K562 (cell line): Measurements from ENCODE around the gene SYF2. TPM values are rescaled to one million over a fixed set of nuclear protein-coding genes. Genes with fewer than 3 reads are reported as not detected.

Source experiments
- BMI1 ChIP-seq: fragments of 150-350 bp; IDR thresholded peaks from 2 replicates; pipeline ENCODE4 v1.6.1; 2014; ENCODE audit warnings: low read length
- CREB1 ChIP-seq, 2 experiments: sonication (generic) in 1 of 2; formaldehyde crosslinking in 1 of 2; IDR thresholded peaks; 2 replicates each; pipeline versions ENCODE4 v1.6.1 to v1.8.0; 2012 to 2022; ENCODE audit warnings: inconsistent platforms in 1 of 2, mild to moderate bottlenecking in 1 of 2, missing genetic modification reagents in 1 of 2, moderate library complexity in 1 of 2
- ESRRA ChIP-seq: fragments of 450-650 bp; IDR thresholded peaks from 2 replicates; pipeline ENCODE4 v1.6.1; 2014; ENCODE audit warnings: low read depth, mild to moderate bottlenecking, moderate library complexity, borderline replicate concordance
- GABPB2 ChIP-seq: fragments of 250-450 bp; sonication (Bioruptor Pico); conservative IDR thresholded peaks from 2 replicates; pipeline ENCODE4 v1.5.1; 2021; ENCODE audit warnings: mild to moderate bottlenecking
- HSF4 ChIP-seq: fragments of 250-450 bp; sonication (Bioruptor Pico); IDR thresholded peaks from 2 replicates; pipeline ENCODE4 v2.1.2; 2022; ENCODE audit warnings: mild to moderate bottlenecking, moderate library complexity, borderline replicate concordance
- IFI16 ChIP-seq: fragments of 250-450 bp; sonication (Bioruptor Pico); IDR thresholded peaks from 2 replicates; pipeline ENCODE4 v2.1.2; 2022; ENCODE audit warnings: mild to moderate bottlenecking, inconsistent platforms
- MTA3 ChIP-seq: fragments of 450-650 bp; formaldehyde crosslinking; IDR thresholded peaks from 2 replicates; pipeline ENCODE4 v1.6.1; 2017; ENCODE audit warnings: mild to moderate bottlenecking, borderline replicate concordance
- NFATC3 ChIP-seq: fragments of 450-650 bp; IDR thresholded peaks from 2 replicates; pipeline ENCODE4 v1.6.1; 2017; ENCODE audit warnings: mild to moderate bottlenecking
- PHF20 ChIP-seq: fragments of 450-650 bp; IDR thresholded peaks from 2 replicates; pipeline ENCODE4 v1.6.1; 2018; ENCODE audit not compliant: partially characterized antibody
- POLR2AphosphoS2 ChIP-seq: IDR thresholded peaks from 2 replicates; pipeline ENCODE4 v1.6.1; 2012; ENCODE audit warnings: low read length, improper control_type of control experiment
- RFX7 ChIP-seq: fragments of 250-450 bp; sonication (Bioruptor Pico); IDR thresholded peaks from 2 replicates; pipeline ENCODE4 v1.5.1; 2021; ENCODE audit warnings: mild to moderate bottlenecking
- TAF7 ChIP-seq: fragments of 450-650 bp; IDR thresholded peaks from 2 replicates; pipeline ENCODE4 v1.6.1; 2016; ENCODE audit warnings: missing genetic modification characterization, missing compliant biosample characterization
- TARDBP ChIP-seq: fragments of 450-650 bp; IDR thresholded peaks from 2 replicates; pipeline ENCODE4 v1.6.1; 2016
- ZNF445 ChIP-seq: fragments of 250-450 bp; sonication (Bioruptor Pico); IDR thresholded peaks from 2 replicates; pipeline ENCODE4 v1.4.0; 2020; ENCODE audit warnings: low read depth, mild to moderate bottlenecking, moderate library complexity
- ZSCAN32 ChIP-seq: fragments of 450-650 bp; formaldehyde crosslinking; IDR thresholded peaks from 2 replicates; pipeline ENCODE4 v1.4.0; 2020; ENCODE audit warnings: mild to moderate bottlenecking, moderate library complexity
- polyA plus RNA-seq, 8 experiments: library from polyadenylated mRNA; depleted of rRNA in 4 of 8; stranded (reverse) in 5 of 8; unstranded in 3 of 8; fragments of >200 nt; fragmentation: Nextera tagmentation in 2 of 8; fragmentation: Illumina TruSeq in 1 of 8; extraction: Ambion mirVana in 2 of 8; extraction: Trizol in 1 of 8; gene quantifications; 2 replicates each; pipeline versions ENCODE4 v1.2.1 to v1.2.3, GENCODE V29; 2011 to 2014; ENCODE audit warnings: inconsistent platforms in 1 of 8, missing spikeins in 1 of 8
- total RNA-seq, 7 experiments: library from RNA; depleted of rRNA in 6 of 7; stranded (reverse); fragments of >200 nt in 6 of 7; fragmentation: Illumina TruSeq in 2 of 7; extraction: Trizol in 2 of 7; gene quantifications; 2 replicates each; pipeline versions ENCODE4 v1.2.1 to v1.2.3, GENCODE V29; 2011 to 2021; ENCODE audit warnings: low replicate concordance in 1 of 7
- TF ChIP-seq, protein P1 (sequence below): fragments of 250-450 bp; sonication (Bioruptor Pico); IDR thresholded peaks from 2 replicates; pipeline ENCODE4 v1.8.0; 2021; ENCODE audit warnings: moderate library complexity, mild to moderate bottlenecking, inconsistent platforms
- TF ChIP-seq, protein P2 (sequence below): fragments of 450-650 bp; formaldehyde crosslinking; IDR thresholded peaks from 2 replicates; pipeline ENCODE4 v1.4.0; 2022; ENCODE audit warnings: missing genetic modification characterization
- TF ChIP-seq, protein P3 (sequence below): fragments of 450-650 bp; conservative IDR thresholded peaks from 2 replicates; pipeline ENCODE4 v1.6.1; 2016; ENCODE audit warnings: missing genetic modification characterization, low read depth, mild to moderate bottlenecking, control low read depth, missing compliant biosample characterization
- TF ChIP-seq, protein P4 (sequence below): fragments of 450-650 bp; formaldehyde crosslinking; IDR thresholded peaks from 2 replicates; pipeline ENCODE4 v1.4.0; 2020; ENCODE audit warnings: mild to moderate bottlenecking
- TF ChIP-seq, protein P5 (sequence below), 2 experiments: fragments of 150-350 bp in 1 of 2; IDR thresholded peaks; 2 replicates each; pipeline ENCODE4 v1.6.1; 2012 to 2016; ENCODE audit warnings: low read depth in 2 of 2, low read length in 2 of 2, mild to moderate bottlenecking in 1 of 2, moderate library complexity in 1 of 2

Gene SYF2
- total and polyA plus RNA-seq, 9 of the 15 experiments (the other 6 are each of a cell fraction or from before 2014, with no cell fraction given), result 20.9 to 69.0 (median 43.2) TPM

DNA sequence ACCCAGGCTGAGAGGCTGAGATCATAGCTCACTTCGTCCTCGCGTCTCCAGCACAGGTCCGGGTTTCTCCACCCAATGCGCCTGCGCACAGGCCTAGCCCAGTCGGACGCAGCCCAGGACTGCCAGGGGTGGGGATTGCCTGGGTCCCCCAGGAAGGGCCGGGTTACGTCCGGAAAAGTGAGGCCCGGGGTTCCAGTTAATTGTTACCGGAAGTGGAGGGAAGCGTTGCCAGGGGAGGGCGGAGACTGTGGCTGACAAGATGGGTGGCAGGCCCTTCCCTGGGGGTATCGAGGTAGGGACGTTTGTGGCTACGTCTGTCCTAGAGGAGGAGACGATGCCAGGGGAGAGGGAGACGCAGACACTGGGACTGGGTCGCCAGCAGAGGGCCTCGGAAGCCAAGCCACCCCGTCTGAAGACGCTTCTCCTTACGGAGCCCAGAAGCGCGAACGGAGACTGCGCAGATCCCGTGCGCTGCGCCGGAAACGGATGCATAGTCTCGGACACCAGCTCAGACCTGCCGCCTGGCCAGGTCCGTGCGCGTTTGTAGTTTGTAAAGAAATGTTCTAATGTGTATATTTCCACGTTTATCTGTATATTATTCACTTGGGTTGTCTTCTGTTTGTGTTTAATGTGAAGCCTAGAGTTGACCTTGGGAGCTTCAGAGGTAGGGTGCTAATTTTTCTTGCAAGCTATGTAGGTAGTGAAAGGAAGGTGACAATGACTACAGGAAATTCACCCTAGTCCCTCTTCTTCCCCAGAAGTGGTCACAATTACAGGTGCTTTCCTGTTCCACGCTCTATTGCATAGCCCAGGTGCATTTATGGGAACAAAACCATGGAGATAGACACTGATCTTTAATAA, 7.6 kb upstream of the SYF2 start (continued):
- TF ChIP-seq IFI16 (CRISPR knock-in tag) (0 out of 2 replicates have a peak, but pooled peaks have one; percentile 28), TARDBP (no peak), ESRRA (peak; percentile 74), NFATC3 (0 out of 2 replicates have a peak, but pooled peaks have one; percentile 42), ZSCAN32 (CRISPR knock-in tag) (0 out of 2 replicates have a peak, but pooled peaks have one; percentile 6), TAF7 (tag) (no peak), BMI1 (no peak), PHF20 (peak; percentile 75), MTA3 (peak; percentile 93), HSF4 (CRISPR knock-in tag) (0 out of 2 replicates have a peak, but pooled peaks have one; percentile 44), RFX7 (CRISPR knock-in tag) (no peak), GABPB2 (CRISPR knock-in tag) (no peak), CREB1 (IDR thresholded peaks at IDR 0.05) (peak; percentile 37; the same call in 1 of the 2 replicates), CREB1 (CRISPR knock-in tag; IDR thresholded peaks at IDR 0.05) (peak; percentile 76), POLR2AphosphoS2 (peak; percentile 97; the same call in 1 of the 2 replicates), ZNF445 (CRISPR knock-in tag) (no peak)
- TF ChIP-seq, protein P1, sequence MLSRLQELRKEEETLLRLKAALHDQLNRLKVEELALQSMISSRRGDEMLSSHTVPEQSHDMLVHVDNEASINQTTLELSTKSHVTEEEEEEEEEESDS (CRISPR knock-in tag), result no peak
- TF ChIP-seq, protein P2, sequence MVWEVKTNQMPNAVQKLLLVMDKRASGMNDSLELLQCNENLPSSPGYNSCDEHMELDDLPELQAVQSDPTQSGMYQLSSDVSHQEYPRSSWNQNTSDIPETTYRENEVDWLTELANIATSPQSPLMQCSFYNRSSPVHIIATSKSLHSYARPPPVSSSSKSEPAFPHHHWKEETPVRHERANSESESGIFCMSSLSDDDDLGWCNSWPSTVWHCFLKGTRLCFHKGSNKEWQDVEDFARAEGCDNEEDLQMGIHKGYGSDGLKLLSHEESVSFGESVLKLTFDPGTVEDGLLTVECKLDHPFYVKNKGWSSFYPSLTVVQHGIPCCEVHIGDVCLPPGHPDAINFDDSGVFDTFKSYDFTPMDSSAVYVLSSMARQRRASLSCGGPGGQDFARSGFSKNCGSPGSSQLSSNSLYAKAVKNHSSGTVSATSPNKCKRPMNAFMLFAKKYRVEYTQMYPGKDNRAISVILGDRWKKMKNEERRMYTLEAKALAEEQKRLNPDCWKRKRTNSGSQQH (CRISPR knock-in tag), result peak; percentile 90
- TF ChIP-seq, protein P3, sequence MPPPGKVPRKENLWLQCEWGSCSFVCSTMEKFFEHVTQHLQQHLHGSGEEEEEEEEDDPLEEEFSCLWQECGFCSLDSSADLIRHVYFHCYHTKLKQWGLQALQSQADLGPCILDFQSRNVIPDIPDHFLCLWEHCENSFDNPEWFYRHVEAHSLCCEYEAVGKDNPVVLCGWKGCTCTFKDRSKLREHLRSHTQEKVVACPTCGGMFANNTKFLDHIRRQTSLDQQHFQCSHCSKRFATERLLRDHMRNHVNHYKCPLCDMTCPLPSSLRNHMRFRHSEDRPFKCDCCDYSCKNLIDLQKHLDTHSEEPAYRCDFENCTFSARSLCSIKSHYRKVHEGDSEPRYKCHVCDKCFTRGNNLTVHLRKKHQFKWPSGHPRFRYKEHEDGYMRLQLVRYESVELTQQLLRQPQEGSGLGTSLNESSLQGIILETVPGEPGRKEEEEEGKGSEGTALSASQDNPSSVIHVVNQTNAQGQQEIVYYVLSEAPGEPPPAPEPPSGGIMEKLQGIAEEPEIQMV (tag), result peak; percentile 75
- TF ChIP-seq, protein P4, sequence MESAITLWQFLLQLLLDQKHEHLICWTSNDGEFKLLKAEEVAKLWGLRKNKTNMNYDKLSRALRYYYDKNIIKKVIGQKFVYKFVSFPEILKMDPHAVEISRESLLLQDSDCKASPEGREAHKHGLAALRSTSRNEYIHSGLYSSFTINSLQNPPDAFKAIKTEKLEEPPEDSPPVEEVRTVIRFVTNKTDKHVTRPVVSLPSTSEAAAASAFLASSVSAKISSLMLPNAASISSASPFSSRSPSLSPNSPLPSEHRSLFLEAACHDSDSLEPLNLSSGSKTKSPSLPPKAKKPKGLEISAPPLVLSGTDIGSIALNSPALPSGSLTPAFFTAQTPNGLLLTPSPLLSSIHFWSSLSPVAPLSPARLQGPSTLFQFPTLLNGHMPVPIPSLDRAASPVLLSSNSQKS (CRISPR knock-in tag), result peak; percentile 65; the same call in 1 of the 2 replicates
- TF ChIP-seq, protein P5, sequence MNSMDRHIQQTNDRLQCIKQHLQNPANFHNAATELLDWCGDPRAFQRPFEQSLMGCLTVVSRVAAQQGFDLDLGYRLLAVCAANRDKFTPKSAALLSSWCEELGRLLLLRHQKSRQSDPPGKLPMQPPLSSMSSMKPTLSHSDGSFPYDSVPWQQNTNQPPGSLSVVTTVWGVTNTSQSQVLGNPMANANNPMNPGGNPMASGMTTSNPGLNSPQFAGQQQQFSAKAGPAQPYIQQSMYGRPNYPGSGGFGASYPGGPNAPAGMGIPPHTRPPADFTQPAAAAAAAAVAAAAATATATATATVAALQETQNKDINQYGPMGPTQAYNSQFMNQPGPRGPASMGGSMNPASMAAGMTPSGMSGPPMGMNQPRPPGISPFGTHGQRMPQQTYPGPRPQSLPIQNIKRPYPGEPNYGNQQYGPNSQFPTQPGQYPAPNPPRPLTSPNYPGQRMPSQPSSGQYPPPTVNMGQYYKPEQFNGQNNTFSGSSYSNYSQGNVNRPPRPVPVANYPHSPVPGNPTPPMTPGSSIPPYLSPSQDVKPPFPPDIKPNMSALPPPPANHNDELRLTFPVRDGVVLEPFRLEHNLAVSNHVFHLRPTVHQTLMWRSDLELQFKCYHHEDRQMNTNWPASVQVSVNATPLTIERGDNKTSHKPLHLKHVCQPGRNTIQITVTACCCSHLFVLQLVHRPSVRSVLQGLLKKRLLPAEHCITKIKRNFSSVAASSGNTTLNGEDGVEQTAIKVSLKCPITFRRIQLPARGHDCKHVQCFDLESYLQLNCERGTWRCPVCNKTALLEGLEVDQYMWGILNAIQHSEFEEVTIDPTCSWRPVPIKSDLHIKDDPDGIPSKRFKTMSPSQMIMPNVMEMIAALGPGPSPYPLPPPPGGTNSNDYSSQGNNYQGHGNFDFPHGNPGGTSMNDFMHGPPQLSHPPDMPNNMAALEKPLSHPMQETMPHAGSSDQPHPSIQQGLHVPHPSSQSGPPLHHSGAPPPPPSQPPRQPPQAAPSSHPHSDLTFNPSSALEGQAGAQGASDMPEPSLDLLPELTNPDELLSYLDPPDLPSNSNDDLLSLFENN (IDR thresholded peaks at IDR 0.05; ENCODE audit: low read depth in 2 of 2, low read length in 2 of 2), result 0 out of 4 replicates have a peak, but pooled peaks of 1 of the 2 experiments have one; percentile 30
